Fibroblast of skin of left quadriceps (primary cell): ENCODE results near the gene TEK.
A peak's percentile ranks its signal among the peaks of the same experiment; 100 is the strongest.
"Not testable (repeated sequence)": the region's sequence is repeated elsewhere in the genome, so short reads cannot be mapped to it uniquely, and the experiment has no call there.

Source experiments
- DNase-seq, 2 experiments: peaks; one replicate each; pipeline ENCODE4 v3.0.0-alpha.2; 2013; ENCODE audit warnings: low read depth in 2 of 2

Gene TEK

GRCh38 chr9:27108981-27109541 is at the start of gene TEK:
Gene TEK, plus strand, starts transcription at chr9:27109225. Its CDS starts 366 bp downstream, at chr9:27109591.
- no peak for DNase-seq

GRCh38 chr9:27059412-27059811 is 49.6 kb upstream of the TEK start:
- no peak for DNase-seq

- DNase-seq: no peak
Observed at GRCh38 chr9:27059907-27060306, 49.1 kb upstream of the TEK start.

GRCh38 chr9:27065288-27065687 is 43.7 kb upstream of the TEK start:
- DNase-seq: no peak

- DNase-seq: no peak
Observed at GRCh38 chr9:27073841-27074728, 34.9 kb upstream of the TEK start.

- DNase-seq: no peak
Observed at GRCh38 chr9:27078685-27079084, 30.3 kb upstream of the TEK start.

- DNase-seq: no peak
Observed at GRCh38 chr9:27085456-27085855, 23.6 kb upstream of the TEK start.

GRCh38 chr9:27086818-27087680 is 22.0 kb upstream of the TEK start:
- no peak for DNase-seq

- peak; percentile 57 to 60 for DNase-seq
Observed at GRCh38 chr9:27088981-27089380, 20.0 kb upstream of the TEK start.

GRCh38 chr9:27089706-27090105 is 19.3 kb upstream of the TEK start:
- no peak for DNase-seq

- no peak for DNase-seq
Observed at GRCh38 chr9:27090231-27090630, 18.8 kb upstream of the TEK start.

GRCh38 chr9:27090711-27091110 is 18.3 kb upstream of the TEK start:
- no peak for DNase-seq

GRCh38 chr9:27092496-27092895 is 16.5 kb upstream of the TEK start:
- DNase-seq: not testable (repeated sequence)

- not testable (repeated sequence) for DNase-seq
Observed at GRCh38 chr9:27093384-27094067, 15.5 kb upstream of the TEK start.

- no peak for DNase-seq
Observed at GRCh38 chr9:27094640-27095298, 14.3 kb upstream of the TEK start.

- no peak for DNase-seq
Observed at GRCh38 chr9:27107241-27107640, 1.8 kb upstream of the TEK start.

GRCh38 chr9:27109621-27110020 is 596 bp downstream of the TEK start:
- DNase-seq: no peak

GRCh38 chr9:27110181-27110580 is 1.2 kb downstream of the TEK start:
- no peak for DNase-seq

- DNase-seq: no peak
Observed at GRCh38 chr9:27112235-27112634, 3.2 kb downstream of the TEK start.

GRCh38 chr9:27117489-27118135 is 8.6 kb downstream of the TEK start:
- DNase-seq: no peak

GRCh38 chr9:27118916-27119315 is 9.9 kb downstream of the TEK start:
- no peak for DNase-seq
